NCI-H2107 treated with DMSO at 0.1 percent for 48 hours (cell line): ENCODE measurements around the gene SLC19A2.
"Not testable (repeated sequence)": the region's sequence is repeated elsewhere in the genome, so short reads cannot be mapped to it uniquely, and the experiment has no call there.

ENCODE experiments used
- DNase-seq: peaks from one replicate; lab custom pipeline; 2025; ENCODE audit not compliant: unreplicated experiment; lab: John Stamatoyannopoulos, UW

SLC19A2 gene

DNA sequence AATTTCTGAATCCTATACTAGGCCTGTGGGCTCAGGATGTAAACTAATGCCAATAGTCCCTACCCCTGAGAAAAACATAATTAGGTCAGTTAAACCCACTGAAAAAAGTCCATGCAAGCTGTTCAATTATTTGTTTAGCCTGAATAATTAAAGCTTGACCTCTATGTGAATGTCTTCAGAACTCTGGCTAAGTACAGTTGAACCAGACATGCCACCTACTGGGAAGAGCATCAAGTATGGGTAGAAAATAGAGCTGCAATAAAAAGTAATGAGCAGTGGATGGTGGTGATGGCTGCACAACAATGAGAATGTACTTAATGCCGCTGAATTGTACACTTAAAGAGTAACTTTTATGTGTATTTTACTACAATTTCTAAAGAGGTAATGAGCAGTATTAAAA lies 23.6 kb upstream of the SLC19A2 start:
- no peak for DNase-seq

DNA sequence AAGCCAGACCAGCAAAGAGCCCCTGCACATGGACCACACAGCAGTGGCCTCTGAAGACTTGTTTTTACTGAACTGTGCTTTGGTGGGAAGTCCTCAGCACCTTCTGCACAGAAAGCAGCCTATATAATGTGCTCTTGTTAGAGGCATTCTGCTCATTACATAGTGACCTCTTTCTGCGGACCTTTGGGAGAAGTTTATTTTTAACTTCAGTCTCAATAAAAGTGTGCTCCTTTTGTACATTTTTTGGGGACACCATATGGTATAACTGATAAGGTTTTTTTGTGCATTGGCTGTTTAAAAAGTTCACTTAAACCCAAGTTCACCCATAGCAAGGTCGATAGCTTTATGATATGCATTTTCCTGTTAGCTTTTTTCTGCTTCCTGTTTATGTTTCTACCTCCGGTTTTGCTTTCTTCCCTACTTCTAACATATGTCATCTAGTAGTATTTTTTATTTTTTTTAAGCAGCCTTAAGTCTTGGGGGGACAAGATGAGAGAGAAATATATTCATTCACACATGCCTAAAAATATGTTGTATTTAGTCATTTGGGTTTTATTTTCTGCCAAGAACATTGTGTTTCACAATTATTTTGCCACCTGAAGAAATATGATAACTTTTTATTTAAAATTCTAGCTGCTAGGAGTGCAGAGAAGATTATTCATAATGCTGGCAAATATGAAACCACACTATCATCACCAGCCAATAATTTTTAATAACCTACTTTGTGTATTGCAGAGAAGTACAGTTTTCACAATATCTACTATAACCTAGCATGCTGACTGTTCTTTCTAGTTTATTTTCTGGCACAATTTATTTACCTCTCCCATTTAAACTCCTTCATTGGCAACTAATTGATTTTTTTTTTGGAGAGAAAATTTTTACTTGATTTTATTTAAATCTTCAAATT lies 22.9 kb upstream of the SLC19A2 start:
- DNase-seq: no peak

DNA sequence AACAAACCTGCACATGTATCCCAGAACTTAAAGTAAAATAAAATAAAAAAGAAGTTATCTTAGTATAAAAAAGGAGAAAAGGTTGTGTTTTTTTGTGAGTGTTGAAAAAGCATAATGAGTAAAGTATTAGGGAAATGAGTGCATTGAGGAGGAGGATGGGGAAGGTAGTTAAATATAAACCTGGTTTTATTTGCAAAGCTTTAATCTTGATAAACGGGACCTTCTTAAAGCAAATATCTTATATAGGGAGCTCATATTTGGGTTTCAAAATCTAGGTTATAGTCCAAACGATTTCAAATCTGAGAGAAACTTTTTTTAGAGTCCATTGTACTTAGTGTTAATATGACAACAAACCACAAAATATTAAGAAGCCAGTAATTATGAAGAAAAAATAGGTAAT lies 21.7 kb upstream of the SLC19A2 start:
- DNase-seq: no peak

DNA sequence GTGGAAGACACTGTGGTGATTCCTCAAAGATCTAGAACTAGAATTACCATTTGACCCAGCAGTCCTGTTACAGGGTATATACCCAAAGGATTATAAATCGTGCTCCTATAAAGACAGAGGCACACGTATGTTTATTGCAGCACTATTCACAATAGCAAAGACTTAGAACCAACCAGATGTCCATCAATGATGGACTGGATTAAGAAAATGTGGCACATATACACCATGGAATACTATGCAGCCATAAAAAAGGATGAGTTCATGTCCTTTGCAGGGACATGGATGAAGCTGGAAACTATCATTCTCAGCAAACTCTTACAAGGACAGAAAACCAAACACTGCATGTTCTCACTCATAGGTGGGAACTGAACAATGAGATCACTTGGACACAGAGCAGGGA lies 17.9 kb upstream of the SLC19A2 start:
- not testable (repeated sequence) for DNase-seq

DNA sequence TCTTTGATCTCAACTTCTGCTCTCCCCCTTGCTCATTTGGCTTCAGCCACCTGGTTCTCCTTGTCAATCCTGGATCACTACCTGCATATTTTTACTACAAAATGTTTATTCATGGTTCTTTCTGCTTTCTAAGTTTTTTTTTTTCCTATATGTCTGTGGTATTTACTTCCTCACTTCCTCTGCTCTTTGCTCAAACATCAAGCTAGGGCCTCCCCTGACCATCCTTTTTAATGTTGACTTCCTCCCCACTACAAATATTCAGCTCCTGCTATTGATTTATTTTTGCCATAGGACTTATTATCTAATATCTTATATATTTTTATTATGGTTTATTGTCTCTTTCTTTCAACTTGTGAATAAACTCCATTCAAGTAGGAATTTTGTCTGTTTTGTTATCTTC lies 14.1 kb upstream of the SLC19A2 start:
- DNase-seq: no peak

DNA sequence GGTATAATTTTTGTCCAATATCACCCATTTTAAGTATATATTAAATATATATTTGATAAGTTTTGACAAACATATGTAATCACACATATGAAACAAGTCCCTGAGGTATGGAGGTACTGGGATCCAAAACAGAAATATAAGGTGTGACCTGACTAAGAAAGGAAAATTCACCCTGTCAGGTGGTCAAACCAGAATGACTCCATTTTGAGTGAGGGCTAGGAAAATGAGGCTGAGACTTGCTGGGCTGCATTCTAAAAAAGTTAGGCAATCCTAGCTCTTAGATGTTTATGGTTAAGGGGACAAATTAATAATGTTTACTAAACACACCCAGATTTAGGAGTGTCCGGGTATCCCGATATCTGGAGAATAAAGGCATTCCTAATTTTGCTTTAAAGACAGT lies 11.6 kb upstream of the SLC19A2 start:
- no peak for DNase-seq

DNA sequence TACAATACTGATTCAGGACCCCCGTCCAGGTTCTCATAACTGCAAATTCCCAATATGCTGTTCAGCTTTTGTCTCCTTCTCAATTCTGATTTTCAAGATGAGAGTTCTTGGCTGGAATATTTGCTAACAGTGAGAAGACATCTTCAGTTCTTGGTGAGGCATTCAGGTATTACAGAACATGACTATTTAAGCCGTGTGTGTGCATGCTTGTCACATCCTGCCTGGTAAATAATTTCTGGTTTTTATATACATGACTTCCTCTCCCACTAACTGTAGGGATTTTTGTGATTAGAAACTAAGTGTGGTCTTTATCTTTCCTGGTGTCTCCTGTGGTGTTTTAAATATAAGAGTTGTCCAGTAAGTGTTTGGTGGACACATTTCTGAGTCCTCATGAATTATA lies 10.2 kb upstream of the SLC19A2 start:
- DNase-seq: no peak

DNA sequence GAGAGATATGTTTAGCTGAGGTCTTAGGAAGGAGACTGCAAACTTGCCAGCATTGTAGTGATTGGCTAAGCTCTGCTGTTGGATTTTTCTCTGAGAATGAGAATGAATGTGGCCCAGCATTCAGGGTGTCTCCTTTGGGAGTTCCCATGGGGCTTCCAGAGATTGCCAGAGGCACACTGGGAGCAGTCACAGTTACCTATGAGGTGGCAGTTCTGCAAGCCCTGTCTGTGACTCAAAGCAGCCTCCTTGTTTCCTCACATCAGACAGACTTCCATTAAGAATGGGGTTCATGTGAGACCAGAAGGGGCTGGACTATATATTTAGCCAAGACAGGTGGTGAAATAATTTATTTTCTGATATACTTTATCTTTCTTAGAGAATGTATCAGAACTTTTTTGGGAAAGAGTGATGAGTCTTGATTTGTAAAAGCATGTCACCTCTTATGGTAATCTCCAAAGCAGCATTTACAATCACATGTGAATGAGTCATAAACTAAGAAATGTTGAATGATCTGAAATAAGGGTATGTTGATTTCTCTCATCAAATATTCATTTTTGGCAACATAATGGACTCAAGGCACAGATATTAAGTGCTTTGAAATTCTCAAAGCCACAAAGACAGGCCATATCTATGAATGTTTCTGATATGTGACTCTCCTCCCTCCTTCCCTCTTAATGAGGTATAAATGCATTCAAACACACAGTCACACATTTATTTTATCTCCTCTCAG lies 9.5 kb upstream of the SLC19A2 start:
- DNase-seq: no peak

DNA sequence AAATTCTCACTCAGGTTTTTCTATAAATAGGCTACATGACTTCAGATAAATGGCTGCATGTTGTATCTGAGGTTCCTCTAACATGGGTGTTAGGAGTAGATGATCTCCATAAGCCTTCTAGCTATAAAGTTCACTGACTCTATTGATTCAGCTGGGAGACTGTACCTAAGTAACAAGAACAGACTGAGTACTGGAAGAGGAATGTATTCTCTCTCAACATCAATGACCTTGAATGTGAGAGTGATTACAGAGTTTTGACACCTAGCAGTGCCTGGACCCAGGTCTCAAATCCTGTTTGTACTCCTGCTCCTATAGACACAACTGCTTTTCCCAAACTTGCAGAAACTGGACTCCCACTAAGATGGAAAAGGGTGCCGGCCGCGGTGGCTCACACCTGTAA lies 8.6 kb upstream of the SLC19A2 start:
- DNase-seq: no peak

DNA sequence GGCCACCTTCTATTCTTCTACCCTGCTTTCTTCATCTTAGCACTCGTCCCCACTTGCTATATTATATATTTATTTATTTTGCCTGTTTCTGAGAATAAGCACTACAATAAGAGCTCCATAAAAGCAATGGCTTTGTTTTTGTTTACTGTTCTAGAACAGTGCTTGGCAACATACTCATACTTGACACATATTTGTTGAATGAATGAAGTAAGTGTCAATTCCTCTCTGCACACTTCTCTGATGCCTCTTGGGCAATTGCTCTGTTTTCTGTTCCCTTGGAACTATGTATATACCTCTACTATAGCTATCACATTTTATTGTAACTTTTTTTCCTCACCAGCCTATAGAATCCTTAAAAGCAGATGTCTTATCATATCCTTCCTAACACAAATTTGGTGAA lies 7.5 kb upstream of the SLC19A2 start:
- no peak for DNase-seq

DNA sequence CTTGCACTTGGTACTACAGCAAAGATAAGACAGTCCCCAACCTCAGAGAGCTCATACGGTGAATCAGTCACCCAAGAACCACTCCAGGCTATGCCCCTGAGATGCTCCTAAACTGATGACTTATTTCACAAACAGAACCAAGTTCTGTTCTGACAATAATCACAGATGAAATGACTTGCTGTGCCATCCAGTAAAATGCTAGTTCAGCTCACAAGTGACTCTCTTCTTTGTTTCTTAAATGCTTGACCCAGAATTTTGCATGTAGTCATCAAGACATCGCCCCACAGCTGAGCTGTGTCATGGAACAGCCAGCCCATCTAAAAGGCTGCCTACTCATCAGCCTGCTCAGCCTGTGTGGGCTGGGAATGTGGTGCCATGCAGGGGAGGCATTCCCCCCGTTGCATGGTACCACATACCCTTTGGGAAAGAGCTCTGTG lies 6.1 kb upstream of the SLC19A2 start:
- DNase-seq: no peak

DNA sequence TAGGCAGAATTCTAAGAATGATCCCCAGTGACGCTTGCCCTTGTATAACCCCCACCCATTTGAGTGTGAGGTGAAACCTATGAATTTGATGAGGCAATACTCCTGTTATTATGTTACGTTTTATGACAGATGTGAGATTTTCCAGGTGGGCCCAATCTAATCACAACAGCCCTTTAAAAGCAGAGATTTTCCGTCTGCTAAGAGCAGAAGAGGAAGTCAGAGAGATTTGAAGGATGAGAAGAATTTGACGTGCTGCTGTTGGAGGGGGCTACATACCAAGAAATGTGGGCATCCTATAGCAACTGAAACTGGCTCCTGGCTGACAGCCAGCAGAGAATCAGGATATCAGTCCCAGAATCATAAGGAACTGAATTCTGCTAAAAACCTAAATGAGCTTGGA lies 2.4 kb upstream of the SLC19A2 start:
- no peak for DNase-seq

DNA sequence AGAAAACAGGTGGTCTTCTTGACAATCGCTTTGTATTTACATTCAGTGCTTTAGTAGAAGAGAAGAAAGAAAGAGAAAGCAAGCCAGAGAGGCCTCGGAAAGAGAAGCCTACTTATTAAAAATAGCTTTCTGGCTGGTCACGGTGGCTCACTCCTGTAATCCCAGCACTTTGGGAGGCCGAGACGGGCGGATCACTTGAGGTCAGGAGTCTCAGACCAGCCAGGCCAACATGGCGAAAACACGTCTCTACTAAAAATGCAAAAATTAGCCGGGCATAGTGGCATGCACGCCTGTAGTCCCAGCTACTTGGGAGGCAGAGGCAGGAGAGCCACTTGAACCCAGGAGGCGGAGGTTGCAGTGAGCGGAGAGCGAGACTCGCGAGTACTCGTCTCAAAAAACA lies 1.8 kb upstream of the SLC19A2 start:
- no peak for DNase-seq

DNA sequence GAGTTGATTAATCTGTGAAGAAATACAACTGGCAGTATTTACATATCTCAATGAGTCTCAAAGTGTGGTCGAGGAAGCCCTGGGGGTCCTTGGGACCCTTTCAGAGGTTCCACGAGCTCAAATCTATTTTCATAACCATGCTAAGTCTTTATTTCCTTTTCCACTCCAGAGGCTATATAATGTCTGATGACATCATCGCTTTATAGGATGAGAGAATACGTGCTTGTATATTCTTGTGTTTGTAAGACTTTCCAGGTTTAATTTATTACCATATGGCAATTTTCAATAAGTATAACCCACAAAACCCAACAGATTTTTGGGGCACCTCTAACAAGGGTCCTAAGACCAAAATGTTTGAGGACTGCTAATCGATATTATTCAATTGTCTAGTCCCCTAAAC lies 1.4 kb upstream of the SLC19A2 start:
- DNase-seq: no peak

DNA sequence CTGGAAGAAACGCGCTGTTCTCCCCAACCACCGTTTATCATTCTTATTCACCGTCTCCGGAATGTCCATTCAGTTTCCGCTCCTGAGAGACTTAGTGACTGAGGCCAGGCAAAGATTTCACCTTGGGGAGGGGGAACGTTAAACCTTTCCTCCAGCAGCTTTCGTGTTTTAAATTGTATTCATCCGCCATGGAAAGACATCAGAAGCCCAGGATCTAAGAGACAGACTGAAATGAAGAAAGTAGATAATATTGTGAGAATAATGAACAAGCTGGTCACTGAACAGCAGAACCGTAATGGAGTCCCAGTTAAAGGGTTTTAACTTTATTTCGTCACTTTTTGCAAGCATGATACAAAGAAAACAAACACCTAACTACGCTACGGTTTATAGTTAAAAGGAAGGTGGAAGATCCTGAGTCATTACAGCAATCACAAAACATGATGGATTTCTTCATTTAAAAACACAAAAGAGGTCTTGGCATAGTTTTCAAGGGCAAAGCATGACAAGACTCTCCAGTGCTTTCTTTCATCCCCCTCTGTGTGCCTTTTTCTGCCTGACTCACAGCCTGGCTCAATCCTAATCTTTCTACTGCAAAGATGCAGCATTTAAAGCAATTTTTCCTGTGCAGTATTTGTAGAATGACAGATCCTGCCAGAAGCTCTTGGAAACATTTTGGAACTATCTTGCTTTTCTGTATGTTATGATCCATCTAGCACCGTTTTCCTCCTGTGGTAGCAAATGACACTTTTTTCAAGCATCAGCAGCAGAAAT lies 722 bp upstream of the SLC19A2 start:
- DNase-seq: no peak

DNA sequence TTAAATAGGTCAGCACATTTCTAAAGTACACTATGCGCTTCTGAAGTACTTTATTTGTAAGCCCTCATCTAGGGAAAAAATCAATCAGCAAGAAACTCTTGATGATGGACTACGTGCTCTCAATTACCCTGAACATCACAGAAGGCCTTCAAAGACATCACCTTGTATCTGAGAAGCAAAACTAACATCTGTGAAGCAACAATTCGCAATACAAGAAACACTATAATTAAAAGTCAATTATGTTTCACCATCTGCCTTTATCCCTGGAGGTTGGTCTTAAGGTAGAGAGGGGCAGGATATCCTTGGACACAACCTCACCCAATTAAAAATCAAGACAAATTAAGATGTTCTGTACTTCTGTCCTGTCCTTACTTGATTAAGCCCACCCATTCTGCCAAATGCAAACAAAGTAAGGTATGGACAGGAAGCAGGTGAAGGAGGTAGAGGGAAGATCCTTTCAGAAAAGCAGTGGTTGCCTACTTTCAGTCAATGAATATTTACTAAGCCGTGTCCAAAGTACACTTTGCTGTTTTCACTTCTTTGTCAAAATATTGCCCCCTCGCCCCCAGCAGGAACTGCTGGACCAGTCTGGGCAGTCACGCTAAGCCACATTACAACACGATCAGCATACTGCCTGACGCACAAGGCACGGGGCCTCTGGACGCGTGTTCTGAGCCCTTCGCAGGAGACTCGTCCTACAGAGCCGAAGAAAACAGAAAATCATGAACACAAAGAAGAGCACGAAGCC lies 887 bp downstream of the SLC19A2 start:
- DNase-seq: peak; percentile 25

DNA sequence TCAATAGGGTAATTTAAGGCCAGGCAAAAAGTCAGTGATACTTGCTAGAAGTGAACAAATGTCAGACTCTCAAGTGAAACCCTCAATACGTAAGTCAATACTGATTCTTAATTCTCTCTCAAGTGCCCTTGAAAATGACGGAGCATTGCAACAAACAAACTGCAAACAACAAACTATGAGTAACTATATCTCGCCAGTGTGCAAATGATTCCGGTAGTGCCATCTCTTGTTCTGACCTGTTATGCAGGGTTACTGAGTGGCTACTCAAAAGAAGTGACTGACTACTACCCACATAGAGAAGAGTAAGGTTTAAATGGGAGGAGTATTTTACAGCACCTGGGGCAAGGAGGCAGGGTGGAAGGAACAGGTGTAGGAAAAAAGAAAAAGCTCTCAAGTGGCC lies 1.6 kb downstream of the SLC19A2 start:
- peak; percentile 91 for DNase-seq

DNA sequence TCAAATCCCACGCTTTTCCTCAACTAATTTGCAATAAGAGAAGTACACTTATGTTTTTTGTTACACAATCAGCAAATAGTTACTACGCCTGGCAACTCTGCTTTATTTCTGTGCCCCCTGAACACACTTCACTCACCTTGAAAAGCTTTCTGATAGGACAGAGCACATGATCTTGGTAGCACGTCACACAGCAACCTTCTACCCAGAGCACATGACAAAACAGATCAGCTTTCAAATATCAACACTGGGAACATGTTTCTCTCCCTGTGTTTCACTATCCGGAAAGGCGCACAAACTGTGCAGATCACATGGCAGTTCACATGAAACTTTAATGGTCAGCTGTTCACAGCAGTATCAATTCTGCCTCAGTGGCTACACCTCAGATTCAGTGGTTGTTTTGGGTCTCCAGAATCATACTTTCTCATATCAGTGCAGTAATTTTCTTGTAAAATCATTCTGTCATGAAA lies 2.2 kb downstream of the SLC19A2 start:
- peak; percentile 89 for DNase-seq

DNA sequence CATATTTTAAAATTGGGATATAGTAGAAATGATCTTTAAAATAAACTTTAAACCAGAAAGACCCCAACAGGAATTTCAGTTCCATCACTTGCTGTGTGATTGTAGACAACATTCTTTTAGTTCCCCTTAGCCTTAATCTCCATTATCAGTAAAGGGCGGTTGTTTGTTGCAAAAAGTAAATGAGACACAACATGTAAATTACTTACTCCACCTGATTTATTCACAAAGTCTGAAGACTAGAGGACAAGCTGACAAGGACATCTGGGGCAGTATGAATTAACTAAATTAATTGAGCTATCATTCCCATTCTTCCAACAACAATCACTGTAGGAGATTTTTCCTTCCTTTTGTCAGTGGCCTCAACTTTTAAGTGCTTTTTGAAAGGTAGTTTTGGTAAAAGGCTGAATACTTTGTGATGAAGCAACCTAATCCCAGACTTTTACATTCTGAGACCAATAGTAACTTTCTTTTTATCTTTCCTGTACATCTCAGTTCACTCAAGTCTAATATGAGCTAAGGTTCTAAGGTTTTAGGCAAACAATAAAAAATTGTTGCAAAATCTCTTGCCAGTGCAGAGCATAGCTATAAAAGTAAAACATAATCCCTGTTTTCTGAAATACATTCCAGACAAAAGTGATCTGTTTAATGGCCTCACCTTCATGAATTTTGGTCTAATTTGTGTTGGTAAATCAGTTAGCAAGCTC lies 6.2 kb downstream of the SLC19A2 start:
- DNase-seq: no peak

DNA sequence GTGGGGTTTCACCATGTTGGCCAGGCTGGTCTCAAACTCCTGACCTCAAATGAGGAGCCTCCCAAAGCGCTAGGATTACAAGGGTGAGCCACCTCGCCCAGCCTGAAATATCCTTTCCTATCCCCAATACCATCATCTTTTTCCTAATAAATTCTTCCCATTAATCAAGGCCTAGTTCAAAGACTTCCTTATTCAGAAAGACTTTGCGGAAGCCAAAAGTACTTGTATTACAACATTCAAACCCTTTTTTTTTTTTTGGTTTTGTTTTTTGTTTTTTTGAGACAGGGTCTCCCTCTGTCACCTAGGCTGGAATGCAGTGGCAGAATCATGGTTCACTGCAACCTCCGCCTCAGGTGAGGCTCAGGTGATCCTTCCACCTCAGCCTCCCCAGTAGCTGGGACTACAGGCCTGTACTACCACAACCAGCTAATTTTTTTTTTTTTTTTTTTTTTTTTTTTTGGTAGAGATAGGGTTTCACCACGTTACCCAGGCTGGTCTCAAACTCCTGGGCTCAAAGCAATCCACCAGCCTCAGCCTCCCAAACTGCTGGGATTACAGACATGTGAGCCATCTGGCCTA lies 7.6 kb downstream of the SLC19A2 start:
- DNase-seq: no peak
